ENCODE results near the gene MYBPHL.
A peak's percentile ranks its signal among the peaks of the same experiment; 100 is the strongest.
"Not testable (repeated sequence)": the region's sequence is repeated elsewhere in the genome, so short reads cannot be mapped to it uniquely, and the experiment has no call there.

Gene MYBPHL

GRCh38 chr1:109290998-109291397, 15.8 kb downstream of the MYBPHL start:
- Histone ChIP-seq H3K36me3 (ENCODE audit: insufficient read depth, low read length) (no peaks in the 10 kb centered on the region), H3K27ac (no peak overlapping the region), H3K9me3 (ENCODE audit: low read depth, low read length) (no peaks in the 10 kb centered on the region), H3K9ac (ENCODE audit: insufficient read length) (no peak overlapping the region), H3K4me3 (no peak overlapping the region)
- no peak for DNase-seq (ENCODE audit: low read depth, low spot score)
- TF ChIP-seq FOXP2 (optimal IDR thresholded peaks at IDR 0.05; ENCODE audit: control extremely low read depth, extremely low read length, insufficient read depth) (no peak), EZH2 (IDR thresholded peaks at IDR 0.05) (no peak), POLR2AphosphoS5 (IDR thresholded peaks at IDR 0.05; ENCODE audit: borderline replicate concordance, low read depth, low read length) (no peak)

GRCh38 chr1:109290137-109290536, 16.7 kb downstream of the MYBPHL start:
- TF ChIP-seq FOXP2 (optimal IDR thresholded peaks at IDR 0.05; ENCODE audit: control extremely low read depth, extremely low read length, insufficient read depth) (no peak), POLR2AphosphoS5 (IDR thresholded peaks at IDR 0.05; ENCODE audit: borderline replicate concordance, low read depth, low read length) (no peak), EZH2 (IDR thresholded peaks at IDR 0.05) (no peak)
- no peak overlapping the region for H3K27ac ChIP-seq
- no peak for DNase-seq (ENCODE audit: low read depth, low spot score)
- no peak overlapping the region for H3K9ac ChIP-seq (ENCODE audit: insufficient read length)
- no peaks in the 10 kb centered on the region for H3K36me3 ChIP-seq (ENCODE audit: insufficient read depth, low read length)
- no peaks in the 10 kb centered on the region for H3K9me3 ChIP-seq (ENCODE audit: low read depth, low read length)
- no peak overlapping the region for H3K4me3 ChIP-seq

- not testable (repeated sequence) for H3K36me3 ChIP-seq (ENCODE audit: insufficient read depth, low read length); H3K4me3 ChIP-seq; H3K9me3 ChIP-seq (ENCODE audit: low read depth, low read length); H3K9ac ChIP-seq (ENCODE audit: insufficient read length); DNase-seq (ENCODE audit: low read depth, low spot score); H3K27ac ChIP-seq
These were observed 20.0 kb downstream of the MYBPHL start for GRCh38 chr1:109286762-109287161.

- Histone ChIP-seq H3K9me3 (ENCODE audit: low read depth, low read length) (no peaks in the 10 kb centered on the region), H3K9ac (ENCODE audit: insufficient read length) (peak overlapping the region; percentile 80), H3K36me3 (ENCODE audit: insufficient read depth, low read length) (peaks cover 19% of the 10 kb centered on the region), H3K4me3 (peak overlapping the region; percentile 93), H3K27ac (peak overlapping the region; percentile 80)
- no peak for DNase-seq (ENCODE audit: low read depth, low spot score)
- TF ChIP-seq POLR2AphosphoS5 (IDR thresholded peaks at IDR 0.05; ENCODE audit: borderline replicate concordance, low read depth, low read length) (no peak), FOXP2 (optimal IDR thresholded peaks at IDR 0.05; ENCODE audit: control extremely low read depth, extremely low read length, insufficient read depth) (no peak), EZH2 (IDR thresholded peaks at IDR 0.05) (no peak)
These were observed 22.8 kb downstream of the MYBPHL start for GRCh38 chr1:109283748-109284600.

- H3K9ac ChIP-seq (ENCODE audit: insufficient read length), result peak within 1 kb of the TSS; percentile 85
- peaks cover 26% of the 10 kb centered on the region for H3K36me3 ChIP-seq (ENCODE audit: insufficient read depth, low read length)
- peak within 1 kb of the TSS; percentile 93 for H3K4me3 ChIP-seq
- DNase-seq (ENCODE audit: low read depth, low spot score), result peak; percentile 62
- peak within 1 kb of the TSS; percentile 80 for H3K27ac ChIP-seq
- H3K9me3 ChIP-seq (ENCODE audit: low read depth, low read length), result no peaks in the 10 kb centered on the region
- TF ChIP-seq POLR2AphosphoS5 (IDR thresholded peaks at IDR 0.05; ENCODE audit: borderline replicate concordance, low read depth, low read length) (peak; percentile 97), FOXP2 (optimal IDR thresholded peaks at IDR 0.05; ENCODE audit: control extremely low read depth, extremely low read length, insufficient read depth) (peak; percentile 42), EZH2 (IDR thresholded peaks at IDR 0.05) (no peak)
These were observed 23.7 kb downstream of the MYBPHL start, which contains the start of gene PSRC1 for GRCh38 chr1:109282952-109283747. PSRC1 (minus strand) TSS chr1:109283145.

- TF ChIP-seq FOXP2 (optimal IDR thresholded peaks at IDR 0.05; ENCODE audit: control extremely low read depth, extremely low read length, insufficient read depth), result no peak
- TF ChIP-seq POLR2AphosphoS5 (IDR thresholded peaks at IDR 0.05; ENCODE audit: borderline replicate concordance, low read depth, low read length), result no peak
- no peak for TF ChIP-seq EZH2 (IDR thresholded peaks at IDR 0.05)
- no peaks in the 10 kb centered on the region for H3K9me3 ChIP-seq (ENCODE audit: low read depth, low read length)
- peak overlapping the region; percentile 93 for H3K4me3 ChIP-seq
- DNase-seq (ENCODE audit: low read depth, low spot score), result no peak
- peaks cover 27% of the 10 kb centered on the region for H3K36me3 ChIP-seq (ENCODE audit: insufficient read depth, low read length)
- H3K9ac ChIP-seq (ENCODE audit: insufficient read length), result peak overlapping the region; percentile 85
- no peak overlapping the region for H3K27ac ChIP-seq
These were observed 24.3 kb downstream of the MYBPHL start for GRCh38 chr1:109282497-109282951.

- H3K4me3 ChIP-seq, result peak overlapping the region; percentile 93
- H3K9me3 ChIP-seq (ENCODE audit: low read depth, low read length), result no peaks in the 10 kb centered on the region
- no peak overlapping the region for H3K27ac ChIP-seq
- DNase-seq (ENCODE audit: low read depth, low spot score), result no peak
- H3K9ac ChIP-seq (ENCODE audit: insufficient read length), result peak overlapping the region; percentile 85
- peaks cover 27% of the 10 kb centered on the region for H3K36me3 ChIP-seq (ENCODE audit: insufficient read depth, low read length)
- no peak for TF ChIP-seq POLR2AphosphoS5 (IDR thresholded peaks at IDR 0.05; ENCODE audit: borderline replicate concordance, low read depth, low read length)
- no peak for TF ChIP-seq FOXP2 (optimal IDR thresholded peaks at IDR 0.05; ENCODE audit: control extremely low read depth, extremely low read length, insufficient read depth)
- TF ChIP-seq EZH2 (IDR thresholded peaks at IDR 0.05), result no peak
These were observed 24.9 kb downstream of the MYBPHL start for GRCh38 chr1:109281680-109282496.

- no peak for DNase-seq (ENCODE audit: low read depth, low spot score)
- H3K27ac ChIP-seq, result no peak overlapping the region
- no peak overlapping the region for H3K9ac ChIP-seq (ENCODE audit: insufficient read length)
- TF ChIP-seq EZH2 (IDR thresholded peaks at IDR 0.05) (no peak), FOXP2 (optimal IDR thresholded peaks at IDR 0.05; ENCODE audit: control extremely low read depth, extremely low read length, insufficient read depth) (no peak), POLR2AphosphoS5 (IDR thresholded peaks at IDR 0.05; ENCODE audit: borderline replicate concordance, low read depth, low read length) (no peak)
- H3K9me3 ChIP-seq (ENCODE audit: low read depth, low read length), result no peaks in the 10 kb centered on the region
- peaks cover 27% of the 10 kb centered on the region for H3K36me3 ChIP-seq (ENCODE audit: insufficient read depth, low read length)
- H3K4me3 ChIP-seq, result no peak overlapping the region
These were observed 25.9 kb downstream of the MYBPHL start for GRCh38 chr1:109280862-109281261.

All from SK-N-MC (cell line).